WTC11 (cell line): Measurements from ENCODE around the gene MIGA2.

ENCODE experiments used
- CBFB ChIP-seq: sonication (generic); formaldehyde crosslinking; IDR thresholded peaks from 2 replicates; pipeline ENCODE4 v1.8.1; 2022; ENCODE audit warnings: mild to moderate bottlenecking, low read depth, missing genetic modification reagents
- CTCF ChIP-seq: fragments of 200-600 bp; IDR thresholded peaks from 2 replicates; pipeline ENCODE4 v1.8.0; 2022; ENCODE audit warnings: antibody characterized with exemption
- ETV6 ChIP-seq: sonication (generic); formaldehyde crosslinking; IDR thresholded peaks from 2 replicates; pipeline ENCODE4 v1.8.1; 2022; ENCODE audit warnings: mild to moderate bottlenecking, missing genetic modification reagents

- no peak for TF ChIP-seq CTCF
- TF ChIP-seq CBFB (CRISPR knock-in tag) = no peak
- TF ChIP-seq ETV6 (CRISPR knock-in tag) = no peak
These were observed 28.1 kb downstream of the MIGA2 start for GRCh38 chr9:129064499-129064908.
